Raji (cell line): Measurements from ENCODE around the gene PEAR1.

Experiments used
- POLR2A ChIP-seq: IDR thresholded peaks from 2 replicates; pipeline ENCODE4 v1.6.1; 2011; ENCODE audit warnings: low read depth, low read length, control low read depth; ENCODE audit not compliant: insufficient read depth

The PEAR1 gene

DNA sequence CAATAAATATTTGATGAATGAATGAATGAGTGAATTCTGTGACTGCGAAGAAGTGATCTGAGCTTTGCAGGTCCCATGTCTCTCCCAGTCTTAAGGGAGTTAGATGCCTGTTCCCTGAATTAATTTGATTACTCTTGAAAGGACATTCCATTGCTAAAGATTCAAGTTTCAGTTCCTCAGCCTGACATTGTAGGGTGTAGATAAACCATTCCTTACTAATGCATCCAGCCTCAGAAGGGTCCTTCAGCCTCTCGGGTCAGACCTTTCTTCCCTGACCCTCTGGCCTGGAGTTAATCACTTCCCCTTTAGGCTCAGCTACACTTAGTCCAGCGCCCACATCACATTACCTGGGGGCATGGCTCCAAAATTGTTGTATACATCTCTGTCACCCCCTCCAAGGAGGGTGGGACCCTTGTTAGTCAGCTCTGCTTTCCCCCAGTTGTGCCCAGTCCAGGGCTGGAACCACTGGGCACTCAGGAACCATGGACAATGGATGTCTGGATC is 37.2 kb upstream of the PEAR1 start:
- TF ChIP-seq POLR2A: no peak

DNA sequence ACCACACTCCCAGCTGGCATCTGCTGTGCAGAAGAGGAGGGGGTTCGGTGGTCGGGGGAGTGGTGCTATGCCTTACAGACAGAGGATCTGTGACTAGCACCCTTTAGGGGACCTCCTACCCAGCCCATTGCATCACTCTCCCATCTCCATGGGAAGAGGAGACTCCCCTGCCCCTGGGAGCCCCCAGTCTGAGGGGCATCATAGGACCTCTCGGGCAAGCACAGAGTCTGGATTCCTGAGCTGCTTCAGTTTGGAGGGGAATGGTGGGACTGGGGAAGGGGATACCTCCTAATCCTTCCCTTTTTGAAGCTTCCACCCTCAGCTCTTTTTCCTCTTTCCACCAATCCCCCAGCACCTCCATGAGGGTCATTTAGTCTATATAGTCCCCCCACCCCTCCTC is 36.0 kb upstream of the PEAR1 start:
- no peak for TF ChIP-seq POLR2A

DNA sequence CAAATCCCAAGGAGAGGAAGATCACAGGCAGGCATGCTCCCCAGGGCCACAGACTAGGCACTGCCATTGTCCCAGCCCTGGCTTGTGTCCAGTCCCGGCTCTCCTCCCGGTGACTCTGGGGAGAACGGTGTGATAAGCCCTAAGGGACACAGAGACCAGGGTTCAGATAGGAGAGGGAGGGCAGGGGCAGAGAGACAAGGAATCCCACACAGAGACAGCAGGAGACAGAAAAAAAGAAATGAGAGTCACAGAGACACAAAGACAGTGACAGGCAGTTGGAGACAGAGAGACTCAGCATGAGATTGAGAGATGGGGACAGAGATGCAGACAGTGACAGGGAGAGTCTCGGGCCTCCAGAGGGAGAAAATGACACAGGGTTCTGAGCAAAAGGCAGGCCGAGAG is 35.0 kb upstream of the PEAR1 start:
- no peak for TF ChIP-seq POLR2A

DNA sequence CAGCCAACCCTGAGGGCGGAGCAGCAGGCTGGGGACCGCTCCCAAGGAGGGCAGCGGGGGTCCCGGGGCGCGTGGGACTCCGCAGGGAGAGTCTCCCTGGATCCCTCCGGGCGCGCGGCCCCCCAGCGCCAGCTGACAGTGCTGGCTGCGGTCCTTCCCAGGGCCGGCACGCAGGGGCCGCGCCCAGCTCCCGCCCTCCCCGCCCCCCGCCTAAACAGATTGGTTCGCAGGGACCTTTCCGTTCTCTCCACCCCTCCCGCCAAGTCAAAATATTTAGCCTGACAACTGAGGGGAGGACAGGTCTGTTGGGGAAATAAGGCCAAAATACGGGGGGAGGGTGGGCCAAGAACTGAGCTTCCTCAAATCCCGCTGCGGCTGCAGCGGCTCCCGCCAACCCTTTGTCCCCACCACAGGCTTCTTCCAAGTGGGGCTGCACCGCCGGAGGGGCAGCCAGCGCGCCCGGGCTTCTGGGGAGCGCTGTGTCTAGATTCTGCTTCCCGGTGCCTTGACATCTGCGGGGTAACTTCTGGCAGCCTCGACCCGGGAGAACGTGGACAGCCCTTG is 34.5 kb upstream of the PEAR1 start, which contains the start of gene INSRR:
TSS of gene INSRR (minus strand) at position 159 of the 564 bp plus-strand sequence. CDS start 496 bp downstream, outside the sequence.
- TF ChIP-seq POLR2A: no peak

DNA sequence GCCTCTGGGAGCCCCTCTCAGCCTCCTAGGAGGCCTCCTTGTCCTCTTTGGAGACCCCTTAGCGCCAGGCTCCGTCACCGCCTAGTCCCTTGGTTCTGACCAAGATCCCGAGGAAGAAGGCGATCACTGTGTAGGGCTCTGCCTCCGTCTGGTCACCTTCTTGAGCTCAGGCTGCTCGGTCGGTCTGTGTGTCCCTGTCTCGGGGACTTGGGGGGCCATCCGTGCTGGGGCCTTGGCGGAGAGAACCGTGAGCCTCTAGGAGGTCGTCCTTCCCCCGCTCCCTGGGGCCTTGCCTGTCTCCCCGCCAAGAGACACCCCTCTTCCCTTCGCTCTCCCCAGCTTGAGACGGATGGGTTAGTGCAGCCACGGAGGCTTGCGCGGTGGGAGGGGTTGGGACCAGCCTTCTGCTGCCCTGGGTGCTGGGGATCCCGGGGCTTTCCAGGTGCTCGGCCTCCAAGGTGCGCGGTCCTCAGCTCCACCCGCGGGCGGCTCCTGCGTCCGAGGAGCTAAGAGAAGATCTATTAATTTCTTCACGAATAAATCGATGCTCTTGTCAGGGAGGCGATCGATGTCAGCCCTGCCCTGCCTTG is 33.9 kb upstream of the PEAR1 start:
- TF ChIP-seq POLR2A: no peak

DNA sequence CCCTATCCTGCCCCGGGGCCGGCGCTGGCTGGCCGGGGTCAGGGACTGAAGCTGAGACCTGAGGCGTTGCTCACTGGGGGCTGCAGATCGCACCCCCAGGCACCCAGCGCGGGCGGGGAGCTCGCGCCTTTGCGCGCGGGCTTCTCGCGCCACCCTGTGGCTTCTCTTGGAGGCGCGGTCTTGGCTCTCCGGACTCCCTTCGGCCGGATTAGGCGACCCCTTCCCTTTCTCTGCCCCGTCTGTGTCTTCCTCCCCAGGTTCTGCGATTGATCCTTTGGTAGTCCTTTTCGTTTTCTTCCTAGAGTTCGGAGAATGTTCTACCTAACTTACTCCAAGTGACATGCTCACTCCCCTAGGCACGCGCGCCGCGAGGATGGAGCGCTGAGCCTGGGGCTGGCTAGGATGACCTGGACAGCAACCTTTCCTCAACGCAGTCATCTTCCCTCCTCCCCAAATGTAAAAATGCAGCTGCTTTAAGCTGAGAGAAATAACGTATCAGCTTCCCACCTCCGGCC is 33.3 kb upstream of the PEAR1 start:
- TF ChIP-seq POLR2A: no peak

DNA sequence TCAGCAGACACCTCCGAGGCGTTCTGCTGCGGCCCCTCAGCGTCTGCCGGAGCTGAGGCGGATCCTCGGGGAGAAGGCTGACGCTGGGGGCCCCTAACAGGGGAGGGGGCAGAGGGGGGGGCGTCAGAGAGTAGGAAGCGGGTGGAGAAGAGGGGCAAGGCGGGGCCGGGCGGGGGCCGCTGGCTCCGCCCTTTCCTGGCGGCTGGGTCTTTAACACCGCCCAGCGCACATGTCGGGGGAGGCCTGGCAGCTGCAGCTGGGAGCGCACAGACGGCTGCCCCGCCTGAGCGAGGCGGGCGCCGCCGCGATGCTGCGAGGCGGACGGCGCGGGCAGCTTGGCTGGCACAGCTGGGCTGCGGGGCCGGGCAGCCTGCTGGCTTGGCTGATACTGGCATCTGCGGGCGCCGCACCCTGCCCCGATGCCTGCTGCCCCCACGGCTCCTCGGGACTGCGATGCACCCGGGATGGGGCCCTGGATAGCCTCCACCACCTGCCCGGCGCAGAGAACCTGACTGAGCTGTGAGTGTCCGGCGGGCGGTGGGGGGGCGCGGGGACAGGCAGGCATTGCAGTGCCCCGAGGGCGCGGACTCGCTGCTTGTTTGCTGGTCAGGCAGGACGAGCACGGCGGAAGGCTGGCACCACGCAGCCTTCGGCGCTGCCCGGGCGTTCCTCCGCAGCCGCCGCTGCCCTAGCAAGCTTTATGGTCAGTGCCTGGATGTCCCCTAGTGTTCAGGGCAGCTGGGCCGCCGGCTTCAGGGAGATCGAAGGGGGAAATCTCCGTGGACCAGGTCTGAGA is 32.7 kb upstream of the PEAR1 start, which contains the start of gene NTRK1:
TSS of gene NTRK1 (plus strand) at position 238 of the 796 bp plus-strand sequence. CDS start at position 308, 70 bp downstream.
- TF ChIP-seq POLR2A: no peak

DNA sequence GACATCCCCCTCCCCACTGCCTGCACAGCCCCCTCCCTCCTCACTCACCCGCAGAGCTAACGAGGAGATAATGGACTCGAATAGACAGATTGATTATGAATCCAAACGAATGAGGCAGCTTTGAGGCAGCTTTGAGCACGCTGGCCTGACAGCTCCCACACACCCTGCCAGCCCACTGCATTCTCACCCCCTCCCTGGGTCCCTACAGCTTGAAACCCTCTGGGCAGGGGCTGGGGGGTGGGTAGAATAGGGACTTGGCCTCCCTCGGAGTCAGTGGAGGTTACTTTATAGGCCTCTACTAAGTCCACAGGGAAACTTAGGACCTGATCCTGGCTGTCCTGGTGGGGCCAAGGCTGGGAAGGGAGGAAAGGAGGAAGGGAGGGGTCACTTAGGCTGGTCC is 30.9 kb upstream of the PEAR1 start:
- TF ChIP-seq POLR2A: no peak

DNA sequence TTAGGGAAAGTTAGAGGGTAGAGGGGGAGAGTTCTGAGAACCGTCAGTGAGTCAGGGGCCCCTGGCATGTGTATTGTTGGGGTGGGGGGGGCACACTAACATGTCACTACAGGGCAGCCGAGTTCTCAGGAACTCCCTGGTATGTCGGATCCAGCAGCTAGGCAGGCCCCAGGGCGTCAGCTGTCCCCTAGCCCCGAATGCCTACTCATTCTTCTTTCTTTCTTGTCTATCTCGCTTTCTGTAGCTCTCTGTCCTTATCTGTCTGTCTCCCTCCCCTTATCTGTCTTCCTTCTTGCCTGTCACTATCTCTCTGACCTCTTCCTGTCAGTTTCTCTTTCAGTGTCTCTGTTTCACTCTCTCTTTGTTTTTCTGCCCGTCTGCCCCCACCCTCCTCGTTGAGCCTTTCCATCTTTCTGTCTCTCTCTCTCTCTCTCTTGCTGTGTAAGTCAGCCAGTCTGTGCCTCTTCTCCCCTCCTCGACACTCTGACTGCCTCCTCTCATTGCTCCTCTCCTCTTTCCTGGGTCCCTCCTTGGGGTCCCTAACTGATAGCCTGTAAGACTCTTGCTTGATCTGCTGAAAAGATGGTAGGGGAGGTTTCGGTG is 30.4 kb upstream of the PEAR1 start:
- no peak for TF ChIP-seq POLR2A

DNA sequence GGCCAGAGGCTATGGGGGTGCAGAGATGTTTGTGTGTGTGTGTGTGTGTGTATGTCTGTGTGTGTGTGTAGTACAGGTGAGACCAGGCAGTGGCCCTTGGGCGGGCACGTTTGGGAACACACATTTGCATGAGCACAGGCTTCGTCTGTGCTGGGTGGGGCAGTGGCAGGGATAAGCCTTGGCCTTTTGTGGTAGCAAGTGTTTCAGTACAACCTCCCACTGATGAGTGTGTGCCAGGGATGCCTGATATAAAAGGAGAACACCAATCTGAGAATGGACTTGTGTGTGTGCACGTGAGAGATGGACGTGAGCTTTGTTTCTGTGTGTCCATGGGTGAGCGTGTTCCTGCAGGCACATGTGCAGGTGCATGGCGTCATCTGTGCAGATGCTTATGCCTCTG is 29.9 kb upstream of the PEAR1 start:
- no peak for TF ChIP-seq POLR2A

DNA sequence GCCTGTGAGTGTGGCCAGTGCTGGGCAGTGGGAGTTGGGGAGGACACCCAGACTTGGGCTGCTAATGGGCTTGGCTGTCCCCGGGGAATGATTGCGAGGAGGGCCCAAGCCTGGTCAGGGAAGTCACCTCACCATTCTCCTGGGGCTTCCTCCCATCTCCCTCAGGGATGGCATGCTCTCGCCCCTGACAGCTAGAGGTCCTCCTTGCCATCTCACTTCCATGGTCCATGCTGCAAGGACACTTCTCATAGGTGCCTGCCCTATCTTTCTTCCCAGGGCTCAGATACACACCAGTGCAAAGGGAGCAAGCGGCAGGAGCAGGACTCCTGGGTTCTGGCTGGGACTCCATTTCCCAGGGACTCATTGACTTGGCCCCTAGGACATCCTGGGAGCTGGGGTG is 28.7 kb upstream of the PEAR1 start:
- no peak for TF ChIP-seq POLR2A

DNA sequence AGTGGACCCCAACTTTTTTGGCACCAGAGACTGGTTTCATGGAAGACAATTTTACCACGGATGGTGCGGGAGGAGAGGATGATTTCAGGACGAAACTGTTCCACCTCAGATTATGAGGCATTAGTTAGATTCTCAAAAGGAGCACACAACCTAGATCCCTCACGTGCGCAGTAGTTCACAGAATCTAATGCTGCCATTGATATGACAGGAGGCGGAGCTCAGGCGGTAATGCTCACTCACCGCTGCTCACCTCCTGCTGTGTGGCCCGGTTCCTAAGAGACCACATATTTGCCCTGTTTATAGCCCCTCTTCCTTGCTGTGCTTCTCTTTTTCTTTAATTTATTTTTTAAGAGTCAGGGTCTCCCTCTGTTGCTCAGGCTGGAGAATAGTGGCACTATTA is 28.3 kb upstream of the PEAR1 start:
- no peak for TF ChIP-seq POLR2A

DNA sequence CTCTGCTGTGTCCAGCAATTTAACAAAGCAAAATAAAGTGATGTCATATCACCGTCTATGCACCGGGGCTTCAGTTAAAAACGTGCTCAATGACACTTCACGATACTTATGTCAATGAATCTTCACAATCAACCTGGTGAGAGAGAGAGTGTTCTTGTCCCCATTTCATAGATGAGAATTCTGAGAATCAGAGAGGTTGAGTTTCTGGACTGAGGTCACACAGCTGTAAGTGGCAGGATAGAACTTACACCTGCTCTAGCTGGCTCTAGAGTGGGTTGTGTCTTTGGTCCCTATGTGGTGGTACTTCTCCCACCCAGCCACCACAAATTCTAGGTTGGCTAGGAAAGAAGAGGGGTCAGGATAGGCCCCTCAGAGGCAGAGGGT is 27.7 kb upstream of the PEAR1 start:
- TF ChIP-seq POLR2A: no peak

DNA sequence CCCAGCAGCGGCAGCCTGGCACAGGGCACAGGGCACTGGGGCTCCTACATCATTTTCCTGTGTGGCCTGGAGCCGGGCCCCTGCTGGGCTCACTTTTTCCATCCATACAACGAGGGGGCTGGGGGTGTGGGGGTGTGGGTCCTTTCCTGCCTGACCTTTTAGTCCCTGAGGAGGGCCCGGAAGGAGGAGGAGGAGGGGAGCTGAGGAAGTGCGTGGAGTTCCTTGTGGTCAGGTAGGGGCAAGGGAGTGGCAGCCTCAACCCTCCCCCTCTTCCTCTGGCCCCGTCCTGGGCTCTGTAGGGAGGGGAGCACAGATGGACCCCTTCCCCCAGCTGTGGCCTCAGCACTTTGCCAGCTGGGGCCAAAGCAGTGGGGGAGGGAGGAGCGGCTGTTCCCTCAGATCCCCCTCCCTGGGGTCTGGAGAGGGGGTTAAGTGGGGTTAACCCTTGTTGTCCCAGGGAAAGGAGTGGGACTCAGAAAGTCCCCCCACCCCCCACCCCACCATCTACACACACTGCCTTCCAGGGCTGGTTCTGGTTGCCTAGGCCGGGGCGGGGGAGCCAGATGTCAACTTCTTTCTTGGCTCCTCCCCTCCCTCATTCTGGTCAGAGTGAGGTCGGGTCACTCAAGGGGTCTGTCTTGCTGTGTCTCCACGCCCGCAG is 27.1 kb upstream of the PEAR1 start:
- TF ChIP-seq POLR2A: no peak

DNA sequence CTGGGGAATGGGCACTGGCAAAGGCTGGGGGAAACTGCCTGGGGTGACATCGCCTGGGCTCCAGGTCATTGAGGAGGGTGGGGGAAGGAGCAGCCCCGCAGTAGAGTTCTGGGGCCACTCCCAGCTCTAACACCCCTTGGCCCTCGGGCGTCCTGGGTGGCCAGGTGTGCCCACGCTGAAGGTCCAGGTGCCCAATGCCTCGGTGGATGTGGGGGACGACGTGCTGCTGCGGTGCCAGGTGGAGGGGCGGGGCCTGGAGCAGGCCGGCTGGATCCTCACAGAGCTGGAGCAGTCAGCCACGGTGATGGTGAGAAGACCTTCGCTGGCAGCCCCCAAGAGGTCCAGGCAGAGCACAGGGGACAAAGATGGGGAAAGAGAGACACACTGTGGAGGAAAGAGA is 25.2 kb upstream of the PEAR1 start:
- no peak for TF ChIP-seq POLR2A

DNA sequence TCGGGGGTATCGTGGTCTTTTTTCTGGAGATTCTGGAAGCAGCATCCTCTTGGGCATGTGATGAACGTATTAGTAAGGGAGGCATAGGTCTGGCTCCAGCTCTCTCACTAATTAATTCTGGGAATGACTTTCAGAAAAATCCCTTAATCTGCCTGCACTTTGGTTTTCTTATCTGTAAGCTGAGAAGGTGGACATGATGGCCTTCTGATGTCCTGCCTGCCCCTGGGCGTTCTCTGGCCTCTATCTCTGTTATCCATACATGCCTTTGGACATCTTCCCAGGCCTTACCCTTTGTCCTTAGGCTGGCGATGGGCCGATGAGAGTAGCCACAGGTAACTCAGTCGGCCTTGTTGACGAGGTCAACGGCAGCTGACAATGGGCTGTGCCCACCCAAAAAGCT is 24.1 kb upstream of the PEAR1 start:
- no peak for TF ChIP-seq POLR2A

DNA sequence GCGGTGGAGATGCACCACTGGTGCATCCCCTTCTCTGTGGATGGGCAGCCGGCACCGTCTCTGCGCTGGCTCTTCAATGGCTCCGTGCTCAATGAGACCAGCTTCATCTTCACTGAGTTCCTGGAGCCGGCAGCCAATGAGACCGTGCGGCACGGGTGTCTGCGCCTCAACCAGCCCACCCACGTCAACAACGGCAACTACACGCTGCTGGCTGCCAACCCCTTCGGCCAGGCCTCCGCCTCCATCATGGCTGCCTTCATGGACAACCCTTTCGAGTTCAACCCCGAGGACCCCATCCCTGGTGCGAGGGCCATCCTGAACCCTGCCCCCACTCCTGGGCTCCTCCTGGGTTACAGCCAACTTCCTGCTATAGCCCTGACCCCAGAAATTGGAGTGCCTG is 19.9 kb upstream of the PEAR1 start:
- no peak for TF ChIP-seq POLR2A
